D341Med (cell line): ENCODE data around the gene SVOP.

Experiments
- DNase-seq: peaks from one replicate; pipeline ENCODE4 v3.0.0; 2012; ENCODE audit warnings: low spot score

SVOP gene

GRCh38 chr12:108977360-108977759, 43.5 kb downstream of the SVOP start:
- DNase-seq, result no peak

- DNase-seq, result no peak
These were observed 45.8 kb downstream of the SVOP start for GRCh38 chr12:108975024-108975593.

GRCh38 chr12:108973629-108974152, 47.2 kb downstream of the SVOP start:
- no peak for DNase-seq

- DNase-seq, result no peak
These were observed 48.5 kb downstream of the SVOP start for GRCh38 chr12:108972358-108972757.

GRCh38 chr12:108969622-108970021, 51.2 kb downstream of the SVOP start:
- DNase-seq, result no peak

GRCh38 chr12:108967869-108968540, 52.9 kb downstream of the SVOP start:
- DNase-seq, result no peak

- peak; percentile 64 for DNase-seq
These were observed 54.3 kb downstream of the SVOP start for GRCh38 chr12:108966378-108967151.

- DNase-seq, result no peak
These were observed 55.0 kb downstream of the SVOP start for GRCh38 chr12:108965886-108966285.

GRCh38 chr12:108964371-108965352, 56.2 kb downstream of the SVOP start:
- no peak for DNase-seq

- no peak for DNase-seq
These were observed 58.6 kb downstream of the SVOP start for GRCh38 chr12:108962256-108962655.

- DNase-seq, result no peak
These were observed 60.9 kb downstream of the SVOP start for GRCh38 chr12:108959748-108960655.

GRCh38 chr12:108955225-108955835, 65.5 kb downstream of the SVOP start:
- DNase-seq, result no peak

GRCh38 chr12:108950991-108951739, 69.7 kb downstream of the SVOP start:
- DNase-seq, result peak; percentile 75

- DNase-seq, result no peak
These were observed 70.9 kb downstream of the SVOP start for GRCh38 chr12:108949976-108950375.

GRCh38 chr12:108948367-108948766, 72.5 kb downstream of the SVOP start:
- no peak for DNase-seq

GRCh38 chr12:108947097-108947496, 73.8 kb downstream of the SVOP start:
- DNase-seq, result no peak

- no peak for DNase-seq
These were observed 80.7 kb downstream of the SVOP start for GRCh38 chr12:108940138-108940537.

- DNase-seq, result no peak
These were observed 81.3 kb downstream of the SVOP start for GRCh38 chr12:108939594-108939993.

GRCh38 chr12:108938247-108938924, 82.5 kb downstream of the SVOP start:
- DNase-seq, result no peak
